GM19193 (cell line): ENCODE measurements around the gene RITA1.

Source experiments
- POLR2A ChIP-seq: IDR thresholded peaks from 4 replicates; pipeline ENCODE4 v1.6.1; 2011; ENCODE audit not compliant: insufficient read depth, insufficient read length; ENCODE audit errors: extremely low read depth

The RITA1 gene

GRCh38 chr12:113163030-113163360 is 22.5 kb upstream of the RITA1 start:
- no peak for TF ChIP-seq POLR2A

- TF ChIP-seq POLR2A: no peak
Measured at GRCh38 chr12:113164014-113164413, 21.5 kb upstream of the RITA1 start.

- TF ChIP-seq POLR2A: no peak
Measured at GRCh38 chr12:113165521-113166450, 19.7 kb upstream of the RITA1 start.

GRCh38 chr12:113167868-113168267 is 17.7 kb upstream of the RITA1 start:
- no peak for TF ChIP-seq POLR2A

GRCh38 chr12:113169697-113170096 is 15.8 kb upstream of the RITA1 start:
- no peak for TF ChIP-seq POLR2A

GRCh38 chr12:113170457-113170856 is 15.1 kb upstream of the RITA1 start:
- TF ChIP-seq POLR2A: no peak

- no peak for TF ChIP-seq POLR2A
Measured at GRCh38 chr12:113170926-113171325, 14.6 kb upstream of the RITA1 start.

- no peak for TF ChIP-seq POLR2A
Measured at GRCh38 chr12:113171543-113171942, 14.0 kb upstream of the RITA1 start.

GRCh38 chr12:113172185-113172584 is 13.3 kb upstream of the RITA1 start:
- no peak for TF ChIP-seq POLR2A

GRCh38 chr12:113173081-113173698 is 12.3 kb upstream of the RITA1 start:
- TF ChIP-seq POLR2A: no peak

GRCh38 chr12:113174461-113175384 is 10.8 kb upstream of the RITA1 start:
- no peak for TF ChIP-seq POLR2A

GRCh38 chr12:113179023-113179422 is 6.5 kb upstream of the RITA1 start:
- TF ChIP-seq POLR2A: no peak

- TF ChIP-seq POLR2A: no peak
Measured at GRCh38 chr12:113180333-113180732, 5.2 kb upstream of the RITA1 start.

- no peak for TF ChIP-seq POLR2A
Measured at GRCh38 chr12:113181975-113182374, 3.5 kb upstream of the RITA1 start.

- no peak for TF ChIP-seq POLR2A
Measured at GRCh38 chr12:113183030-113183589, 2.4 kb upstream of the RITA1 start.

GRCh38 chr12:113184098-113184899 is 1.2 kb upstream of the RITA1 start:
- TF ChIP-seq POLR2A: no peak
